ENCODE results near the gene PRMT2.

DNA sequence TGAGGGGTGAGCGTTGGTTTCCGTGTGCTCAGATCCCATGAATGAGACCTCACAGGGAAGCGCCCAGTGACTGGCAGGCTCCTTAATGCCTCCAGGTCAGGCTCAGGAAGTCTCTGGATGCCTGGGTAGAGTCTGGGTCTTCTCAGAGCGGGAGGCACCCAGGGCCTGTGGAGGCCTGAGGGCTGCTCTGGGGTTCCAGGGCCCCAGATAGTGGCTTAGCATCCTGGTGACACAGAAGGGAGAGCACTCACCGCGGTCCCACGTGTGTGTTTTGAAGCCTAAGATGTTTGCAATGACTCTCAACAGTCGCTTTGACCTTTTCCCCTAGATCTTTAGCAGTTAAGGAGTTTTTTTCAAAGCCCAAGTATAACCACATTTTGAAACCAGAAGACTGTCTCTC is 25.0 kb downstream of the PRMT2 start:
- TF ChIP-seq GATA2 (IDR thresholded peaks at IDR 0.05; ENCODE audit: low read depth, low read length) (no peak), GATA3 (IDR thresholded peaks at IDR 0.05; ENCODE audit: low read depth, low read length) (no peak)

Measured in SH-SY5Y (cell line).